Measurements from ENCODE around the gene RFPL1.

The RFPL1 gene

DNA sequence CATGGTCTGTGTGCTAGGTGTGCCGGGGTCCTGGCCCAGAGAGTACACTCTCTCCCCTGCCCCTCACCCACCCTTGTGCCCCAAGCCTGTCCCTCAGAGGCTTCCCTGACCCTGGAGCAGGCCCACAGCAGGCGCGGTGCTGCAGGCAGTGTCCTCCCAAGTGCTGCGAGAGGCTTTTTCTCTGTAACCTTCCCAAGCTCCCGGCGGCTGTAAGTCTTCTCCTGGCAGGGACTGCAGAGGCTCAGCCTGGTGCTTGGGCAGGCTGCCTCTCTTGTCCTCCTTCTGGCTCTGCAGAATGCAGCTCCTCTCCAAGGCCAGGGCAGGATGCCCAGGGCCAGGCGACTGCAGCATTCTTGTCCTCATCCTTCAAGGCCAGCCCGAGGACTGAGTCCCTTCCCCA is 15.9 kb downstream of the RFPL1 start:
- DNase-seq = no peak
- Mint-ChIP-seq H3K36me3 (ENCODE audit: low read depth) (no peaks in the 10 kb centered on the region), H3K4me3 (no peak overlapping the region), H3K27me3 (no peaks in the 10 kb centered on the region), H3K9me3 (no peaks in the 10 kb centered on the region), H3K27ac (no peak overlapping the region), H3K4me1 (no peaks in the 10 kb centered on the region)
- no peak for ATAC-seq

DNA sequence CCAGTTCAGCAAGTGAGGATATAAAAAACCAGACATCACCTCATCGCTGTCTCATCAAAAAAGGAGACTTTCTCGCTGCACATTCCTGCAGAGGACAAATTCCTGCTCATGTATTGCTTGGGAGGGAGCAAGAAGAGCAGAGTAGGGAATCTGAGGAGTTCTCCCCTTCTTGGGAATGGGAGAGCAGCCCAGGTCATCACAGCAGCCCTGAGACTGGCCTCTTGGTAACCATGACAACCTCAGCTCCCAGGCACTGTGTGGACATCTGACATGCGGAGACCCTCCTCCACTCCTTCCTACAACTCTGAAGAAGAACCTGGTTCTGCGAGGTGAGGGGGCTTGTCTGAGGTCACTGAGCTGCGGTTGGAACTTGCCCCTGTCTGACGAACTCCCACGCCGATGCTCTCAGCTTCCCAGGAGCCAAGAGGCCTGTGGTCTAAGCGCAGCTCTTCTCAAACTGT is 17.9 kb downstream of the RFPL1 start:
- Mint-ChIP-seq H3K36me3 (ENCODE audit: low read depth) (no peaks in the 10 kb centered on the region), H3K27me3 (no peaks in the 10 kb centered on the region), H3K9me3 (no peaks in the 10 kb centered on the region), H3K27ac (no peak overlapping the region), H3K4me1 (no peaks in the 10 kb centered on the region), H3K4me3 (no peak overlapping the region)
- DNase-seq (no peak), ATAC-seq (no peak)

DNA sequence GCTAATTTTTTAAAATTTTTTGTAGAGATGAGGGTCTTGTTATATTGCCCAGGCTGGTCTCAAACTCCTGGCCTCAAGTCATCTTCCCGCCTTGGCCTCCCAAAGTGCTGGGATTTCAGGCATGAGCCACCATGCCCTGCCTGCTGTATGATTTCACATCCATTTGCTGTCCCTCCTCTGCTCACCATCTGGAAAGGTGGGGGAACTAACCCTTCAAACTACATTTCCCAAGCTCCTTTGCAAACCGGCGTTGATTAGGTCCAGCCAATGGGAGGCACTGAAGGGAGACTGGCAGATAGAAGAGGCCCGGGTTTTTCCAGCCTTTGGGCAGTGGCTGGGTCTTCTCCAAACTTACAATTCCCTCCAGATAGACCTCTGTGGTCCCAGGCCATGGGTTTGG is 19.3 kb downstream of the RFPL1 start:
- ATAC-seq (peak; percentile 54), DNase-seq (peak; percentile 21)
- H3K9me3 Mint-ChIP-seq = no peaks in the 10 kb centered on the region
- H3K4me3 Mint-ChIP-seq = no peak overlapping the region
- H3K36me3 Mint-ChIP-seq (ENCODE audit: low read depth) = no peaks in the 10 kb centered on the region
- H3K4me1 Mint-ChIP-seq = no peaks in the 10 kb centered on the region
- H3K27ac Mint-ChIP-seq = no peak overlapping the region
- H3K27me3 Mint-ChIP-seq = no peaks in the 10 kb centered on the region

DNA sequence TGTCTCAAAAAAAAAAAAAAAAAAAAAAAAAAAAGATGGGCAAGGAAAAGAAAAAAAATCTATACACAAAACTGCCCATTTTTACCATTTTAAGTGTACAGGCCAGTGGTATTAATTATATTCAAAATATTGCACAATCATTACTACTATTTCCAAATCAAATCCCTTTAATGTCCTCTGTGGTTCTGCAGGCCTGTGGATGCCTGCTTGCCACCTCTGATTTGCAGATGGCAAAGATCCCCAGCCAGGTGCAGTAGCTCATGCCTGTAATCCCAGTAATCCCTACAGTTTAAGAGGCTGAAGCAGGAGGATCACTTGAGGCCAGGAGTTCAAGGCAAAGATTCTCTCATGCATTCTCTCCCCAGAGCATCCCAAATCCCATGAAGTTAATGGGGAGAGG is 20.2 kb downstream of the RFPL1 start:
- no peak overlapping the region for H3K27ac Mint-ChIP-seq
- ATAC-seq (no peak), DNase-seq (no peak)
- H3K9me3 Mint-ChIP-seq = no peaks in the 10 kb centered on the region
- no peaks in the 10 kb centered on the region for H3K27me3 Mint-ChIP-seq
- no peaks in the 10 kb centered on the region for H3K36me3 Mint-ChIP-seq (ENCODE audit: low read depth)
- H3K4me1 Mint-ChIP-seq = no peaks in the 10 kb centered on the region
- no peak overlapping the region for H3K4me3 Mint-ChIP-seq

DNA sequence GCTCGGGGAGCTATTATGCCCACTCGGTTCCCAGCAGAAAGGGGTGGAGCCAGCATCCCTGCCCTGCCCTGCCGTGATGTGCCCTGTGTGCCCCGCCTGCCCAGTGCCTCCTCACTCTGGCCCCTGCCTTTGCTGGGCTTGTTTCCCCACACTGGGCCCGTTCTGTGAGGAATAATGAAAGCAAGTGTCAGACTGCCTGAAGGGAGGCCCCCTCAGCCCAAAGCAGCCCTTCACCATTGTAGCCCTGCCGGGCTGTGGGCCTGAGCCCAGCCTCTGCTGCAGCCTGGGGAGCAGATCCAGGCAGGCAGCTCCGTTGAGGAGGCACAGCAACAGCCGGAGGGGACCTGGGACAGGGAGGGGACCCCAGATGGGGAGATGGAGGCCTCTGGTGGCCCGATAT is 21.4 kb downstream of the RFPL1 start:
- H3K27me3 Mint-ChIP-seq = no peaks in the 10 kb centered on the region
- no peaks in the 10 kb centered on the region for H3K36me3 Mint-ChIP-seq (ENCODE audit: low read depth)
- no peak for DNase-seq
- ATAC-seq = no peak
- H3K9me3 Mint-ChIP-seq = no peaks in the 10 kb centered on the region
- H3K27ac Mint-ChIP-seq = no peak overlapping the region
- H3K4me1 Mint-ChIP-seq = no peaks in the 10 kb centered on the region
- H3K4me3 Mint-ChIP-seq = no peak overlapping the region

DNA sequence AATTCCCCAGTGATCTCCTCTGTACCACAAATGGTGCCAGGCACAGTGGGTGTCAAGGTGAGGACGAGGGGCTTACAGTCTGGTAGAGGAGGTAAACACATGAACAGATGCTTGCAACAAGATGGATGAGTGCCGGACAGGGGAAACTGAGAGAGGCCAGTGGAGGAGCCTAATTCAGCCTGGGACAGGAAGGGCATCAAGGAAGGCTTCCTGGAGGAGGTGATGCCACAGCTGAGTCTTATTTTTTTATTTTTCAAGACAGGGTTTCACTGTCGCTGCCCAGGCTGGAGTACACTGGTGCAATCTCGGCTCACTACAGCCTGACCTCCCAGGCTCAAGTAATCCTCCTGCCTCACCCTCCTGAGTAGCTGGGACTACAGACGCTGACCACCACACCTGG is 22.9 kb downstream of the RFPL1 start:
- H3K4me3 Mint-ChIP-seq = no peak overlapping the region
- H3K4me1 Mint-ChIP-seq = no peaks in the 10 kb centered on the region

DNA sequence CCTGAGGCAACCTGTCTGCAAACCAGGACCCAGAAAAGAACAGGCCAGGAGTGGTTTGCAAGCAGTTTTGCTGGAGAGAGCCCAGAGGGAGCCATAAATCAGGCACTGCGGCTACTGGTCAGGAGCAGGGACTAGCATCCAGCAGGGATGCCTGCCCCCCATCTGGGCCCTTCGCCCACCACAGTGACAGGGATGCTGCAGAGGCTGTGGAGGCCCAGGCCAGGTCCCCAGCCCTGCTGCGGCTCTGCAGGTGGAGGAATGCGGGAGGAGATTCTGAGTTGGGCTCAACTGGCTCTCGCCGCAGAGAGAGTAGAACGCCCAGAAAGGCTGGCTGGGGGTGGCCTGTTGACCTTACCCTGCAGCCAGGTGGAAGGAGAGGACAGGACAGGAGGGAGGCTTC is 25.2 kb downstream of the RFPL1 start:
- no peak for DNase-seq
- H3K9me3 Mint-ChIP-seq = no peaks in the 10 kb centered on the region

More for the DNA sequence above, 22.9 kb downstream of the RFPL1 start:
- no peaks in the 10 kb centered on the region for H3K9me3 Mint-ChIP-seq
- DNase-seq (no peak), ATAC-seq (no peak)
- no peak overlapping the region for H3K27ac Mint-ChIP-seq
- H3K36me3 Mint-ChIP-seq (ENCODE audit: low read depth) = no peaks in the 10 kb centered on the region
- no peaks in the 10 kb centered on the region for H3K27me3 Mint-ChIP-seq

DNA sequence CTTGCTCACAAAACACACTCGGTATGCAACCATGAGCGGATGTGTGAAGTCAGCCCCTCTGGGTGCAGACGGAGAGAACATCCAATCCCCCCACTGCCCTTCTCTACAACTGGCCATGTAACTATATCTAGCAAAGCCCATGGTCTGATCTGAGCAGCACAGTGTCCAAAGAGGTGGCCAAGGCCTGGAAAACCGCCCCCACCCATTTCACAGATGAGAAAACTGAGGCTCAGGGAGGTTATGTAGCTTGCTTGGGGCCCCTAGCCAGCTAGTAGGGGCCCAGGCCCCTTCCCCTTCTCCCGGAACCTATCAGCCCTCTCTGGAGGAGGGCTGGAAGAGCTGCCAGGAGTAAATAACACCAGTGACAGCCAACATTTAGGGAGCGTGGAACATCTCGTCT is 26.2 kb downstream of the RFPL1 start:
- Mint-ChIP-seq H3K9me3 (no peaks in the 10 kb centered on the region), H3K36me3 (ENCODE audit: low read depth) (no peaks in the 10 kb centered on the region), H3K4me1 (no peaks in the 10 kb centered on the region), H3K27ac (no peak overlapping the region), H3K27me3 (peaks cover 3% of the 10 kb centered on the region), H3K4me3 (no peak overlapping the region)
- DNase-seq (no peak), ATAC-seq (no peak)

More for the DNA sequence above, 25.2 kb downstream of the RFPL1 start:
- Mint-ChIP-seq H3K27ac (no peak overlapping the region), H3K36me3 (ENCODE audit: low read depth) (no peaks in the 10 kb centered on the region), H3K4me1 (no peaks in the 10 kb centered on the region), H3K4me3 (no peak overlapping the region), H3K27me3 (no peaks in the 10 kb centered on the region)
- no peak for ATAC-seq

DNA sequence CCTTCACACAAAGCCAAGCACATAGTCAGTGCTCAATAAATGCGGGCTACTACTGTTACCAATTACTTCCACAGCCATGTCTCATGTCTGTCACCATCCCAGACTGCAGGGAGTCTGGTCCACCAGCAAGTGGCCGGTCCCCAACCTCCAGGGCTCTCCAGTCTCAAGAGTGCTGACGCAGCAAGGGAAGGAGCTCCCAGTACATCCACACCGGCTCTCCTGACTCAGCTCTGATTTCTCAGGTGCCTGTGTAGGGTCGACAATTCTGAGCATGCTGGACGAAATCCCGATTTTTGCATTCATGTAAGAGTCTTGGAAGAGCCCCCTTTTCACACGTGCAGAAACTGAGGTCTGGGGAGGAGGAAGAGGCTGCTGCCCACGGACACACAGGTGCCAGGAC is 31.4 kb downstream of the RFPL1 start:
- no peak for DNase-seq
- Mint-ChIP-seq H3K4me1 (no peaks in the 10 kb centered on the region), H3K9me3 (no peaks in the 10 kb centered on the region), H3K27me3 (peaks cover 20% of the 10 kb centered on the region), H3K27ac (no peak overlapping the region), H3K36me3 (ENCODE audit: low read depth) (no peaks in the 10 kb centered on the region), H3K4me3 (peak overlapping the region; percentile 42)
- no peak for ATAC-seq

DNA sequence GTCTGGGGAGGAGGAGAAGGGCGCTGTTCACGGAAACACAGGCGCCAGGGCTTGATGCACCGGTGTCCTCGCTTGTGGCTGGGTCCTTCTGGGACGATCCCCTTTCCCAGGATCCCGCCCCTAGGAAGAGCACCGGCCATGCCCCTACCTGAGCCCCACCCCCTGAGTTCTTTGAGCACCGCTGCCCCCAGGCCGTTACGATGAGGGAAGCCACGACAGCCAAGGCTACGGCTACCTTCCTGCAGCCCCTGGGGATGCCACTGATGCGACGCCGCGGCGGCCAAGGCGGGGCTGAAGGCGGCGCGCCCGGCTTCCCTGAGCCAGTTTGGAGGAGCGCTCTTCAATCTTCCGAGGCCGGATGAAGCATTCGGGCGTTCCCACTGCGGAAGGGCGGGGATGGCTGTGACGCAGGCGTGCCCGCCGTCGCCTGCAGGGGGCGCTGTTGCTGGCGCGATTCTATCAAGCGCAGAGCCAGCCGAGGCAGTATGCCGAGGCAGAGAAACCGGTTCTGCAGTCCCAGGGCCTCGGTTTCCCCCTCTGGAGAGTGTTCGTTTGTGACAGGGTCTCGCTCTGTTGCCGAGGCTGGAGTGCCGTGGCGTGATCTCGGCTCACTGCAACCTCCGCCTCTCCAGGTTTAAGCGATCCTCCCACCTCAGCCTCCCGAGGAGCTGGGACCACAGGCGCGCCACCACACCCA is 31.9 kb downstream of the RFPL1 start:
- DNase-seq (peak; percentile 88), ATAC-seq (peak; percentile 85)
- no peak overlapping the region for H3K27ac Mint-ChIP-seq
- no peaks in the 10 kb centered on the region for H3K36me3 Mint-ChIP-seq (ENCODE audit: low read depth)
- H3K4me1 Mint-ChIP-seq = no peaks in the 10 kb centered on the region
- H3K27me3 Mint-ChIP-seq = peaks cover 20% of the 10 kb centered on the region
- H3K4me3 Mint-ChIP-seq = peak overlapping the region; percentile 60
- H3K9me3 Mint-ChIP-seq = no peaks in the 10 kb centered on the region

DNA sequence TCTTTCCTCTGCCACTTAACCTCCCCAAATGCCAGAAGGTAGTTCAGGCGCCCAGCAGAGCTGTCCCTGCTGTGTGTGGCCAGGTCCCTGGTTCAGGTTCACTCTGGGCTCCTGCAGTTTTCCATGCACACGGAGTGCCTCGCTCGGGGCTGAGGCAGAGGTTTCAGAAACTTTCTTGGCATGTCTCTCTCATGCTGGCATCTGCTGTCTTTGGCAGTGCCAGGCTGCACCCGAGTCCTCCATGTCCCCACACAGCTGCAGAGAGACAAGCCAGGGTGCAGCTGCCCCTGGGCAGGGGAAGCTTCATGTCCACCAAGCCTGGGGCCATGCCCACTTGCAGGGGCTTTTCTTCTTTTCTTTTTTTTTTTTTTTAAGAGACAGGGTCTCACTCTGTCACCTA is 34.6 kb downstream of the RFPL1 start:
- Mint-ChIP-seq H3K4me1 (no peaks in the 10 kb centered on the region), H3K27ac (no peak overlapping the region), H3K36me3 (ENCODE audit: low read depth) (no peaks in the 10 kb centered on the region), H3K4me3 (no peak overlapping the region), H3K9me3 (no peaks in the 10 kb centered on the region), H3K27me3 (peaks cover 37% of the 10 kb centered on the region)
- ATAC-seq (no peak), DNase-seq (no peak)

DNA sequence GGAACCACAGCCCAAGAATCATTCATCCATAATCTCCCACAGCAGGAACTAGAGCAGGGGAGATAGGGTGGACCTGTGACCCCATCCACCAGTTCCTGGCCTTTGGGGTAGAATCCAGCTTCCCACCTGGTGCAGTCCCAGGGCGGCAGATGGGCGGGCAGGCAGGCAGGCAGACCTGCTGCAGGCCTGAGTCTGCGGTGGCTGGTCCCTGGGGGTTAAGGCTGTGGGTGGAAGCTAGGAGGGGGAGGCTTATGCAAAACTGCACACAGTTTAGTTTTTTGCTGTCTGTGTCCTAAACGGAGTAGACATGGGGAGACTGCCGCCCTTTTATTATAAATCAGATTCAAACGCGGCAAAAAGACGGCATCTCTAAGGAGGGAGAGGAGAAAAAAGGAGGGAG is 37.2 kb downstream of the RFPL1 start:
- DNase-seq (no peak), ATAC-seq (no peak)
- no peaks in the 10 kb centered on the region for H3K9me3 Mint-ChIP-seq
- H3K36me3 Mint-ChIP-seq (ENCODE audit: low read depth) = no peaks in the 10 kb centered on the region
- no peak overlapping the region for H3K27ac Mint-ChIP-seq
- no peak overlapping the region for H3K4me3 Mint-ChIP-seq
- H3K4me1 Mint-ChIP-seq = peaks cover 3% of the 10 kb centered on the region
- peaks cover 49% of the 10 kb centered on the region for H3K27me3 Mint-ChIP-seq

DNA sequence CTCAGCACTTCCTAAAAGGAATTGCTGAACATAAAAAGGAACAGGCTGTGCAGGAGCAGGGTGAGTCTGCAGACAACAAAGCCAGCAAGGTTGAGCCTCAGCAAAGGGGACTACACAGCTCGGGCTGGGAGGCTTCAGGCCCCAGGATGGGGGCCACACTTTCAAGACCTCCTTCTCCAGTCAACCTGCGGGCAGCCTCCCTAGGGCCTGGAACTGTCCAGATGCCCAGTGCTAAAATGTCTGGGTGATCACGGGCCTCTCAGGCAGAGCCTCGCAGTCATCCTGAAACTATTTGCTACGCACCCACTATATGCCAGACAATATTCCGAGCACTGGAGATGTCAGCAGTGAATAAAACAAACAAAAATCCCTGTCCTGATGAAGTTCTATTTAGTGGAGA is 37.7 kb downstream of the RFPL1 start:
- ATAC-seq = no peak
- DNase-seq = no peak
- Mint-ChIP-seq H3K27me3 (peaks cover 45% of the 10 kb centered on the region), H3K9me3 (no peaks in the 10 kb centered on the region), H3K27ac (no peak overlapping the region), H3K4me1 (peaks cover 4% of the 10 kb centered on the region), H3K4me3 (no peak overlapping the region), H3K36me3 (ENCODE audit: low read depth) (no peaks in the 10 kb centered on the region)

DNA sequence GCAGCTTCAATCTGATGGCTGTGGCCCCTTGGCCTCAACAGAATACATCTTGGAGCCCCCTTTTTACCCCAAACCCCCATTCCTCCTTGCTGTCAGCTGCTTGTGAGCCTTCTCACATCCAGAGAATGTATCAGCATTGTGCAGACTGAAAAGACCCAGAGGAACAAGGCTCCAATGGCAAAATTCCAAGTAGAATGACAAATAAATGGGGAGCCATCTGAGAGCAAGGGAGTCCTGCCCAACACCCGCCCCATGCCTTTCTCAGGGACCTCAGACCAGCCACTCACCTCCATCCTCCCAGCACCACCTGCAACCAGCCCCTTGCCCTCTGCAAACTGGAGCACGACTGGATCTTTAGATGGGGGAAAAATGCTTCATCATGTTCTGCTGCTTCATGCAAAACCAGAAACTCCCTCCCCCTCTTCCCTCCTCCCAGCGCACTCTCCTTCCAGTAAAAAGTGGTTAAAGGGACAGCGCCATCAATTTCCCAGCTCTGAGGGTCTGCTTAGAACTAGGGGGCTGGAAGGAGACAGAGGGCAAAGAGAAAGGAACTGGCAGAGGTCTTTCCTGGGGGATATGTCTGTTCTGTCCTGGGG is 39.4 kb downstream of the RFPL1 start:
- no peaks in the 10 kb centered on the region for H3K36me3 Mint-ChIP-seq (ENCODE audit: low read depth)
- ATAC-seq = no peak
- peaks cover 10% of the 10 kb centered on the region for H3K4me1 Mint-ChIP-seq
- no peak overlapping the region for H3K27ac Mint-ChIP-seq
- peaks cover 50% of the 10 kb centered on the region for H3K27me3 Mint-ChIP-seq
- H3K9me3 Mint-ChIP-seq = no peaks in the 10 kb centered on the region
- H3K4me3 Mint-ChIP-seq = no peak overlapping the region
- no peak for DNase-seq

DNA sequence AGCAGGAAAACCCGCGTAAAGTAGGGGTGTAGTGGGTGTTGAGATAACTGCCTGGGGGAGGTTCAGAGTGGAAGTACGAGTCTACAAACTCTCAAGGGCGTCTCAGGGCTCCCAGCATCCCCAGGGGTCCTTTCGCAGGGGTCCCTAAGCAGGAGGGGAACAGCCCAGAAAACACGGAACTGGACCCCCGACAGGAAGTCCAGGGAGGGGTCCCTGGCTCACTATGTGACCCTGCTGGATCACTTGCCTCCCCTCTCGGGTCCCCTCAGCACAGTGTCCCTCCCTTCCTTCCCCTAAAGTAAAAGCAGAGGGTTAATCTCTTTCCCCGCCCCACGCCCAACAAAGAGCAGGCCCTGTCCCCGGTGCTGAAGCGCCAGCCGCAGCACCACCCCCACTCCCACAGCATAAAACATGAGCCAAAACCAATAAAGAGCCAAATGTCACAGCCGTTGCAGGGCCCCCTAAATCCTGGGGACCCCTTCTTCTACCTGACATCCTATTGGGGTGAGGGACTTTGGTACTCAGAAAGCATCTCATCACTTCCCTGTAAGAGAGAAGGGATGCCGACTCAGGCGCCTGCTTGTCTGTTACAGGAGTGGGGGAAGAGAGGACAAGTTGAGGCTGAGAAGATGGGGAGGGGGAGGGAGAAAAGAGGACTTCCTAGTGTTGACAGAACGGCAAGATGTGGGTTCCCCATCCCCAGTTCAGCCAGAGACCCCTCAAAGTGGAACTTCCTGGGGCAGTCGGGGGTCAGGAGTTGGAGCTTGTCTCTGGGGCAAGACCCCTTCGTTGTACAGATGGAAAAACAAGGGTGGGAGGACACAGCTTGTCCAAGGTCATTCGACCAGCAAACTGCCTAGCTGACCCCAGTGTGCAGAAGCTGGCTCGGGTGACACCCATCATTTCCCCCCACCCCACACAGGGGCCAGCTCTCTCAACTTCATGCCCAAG is 40.2 kb downstream of the RFPL1 start:
- H3K4me3 Mint-ChIP-seq = no peak overlapping the region
- H3K4me1 Mint-ChIP-seq = peaks cover 10% of the 10 kb centered on the region
- H3K9me3 Mint-ChIP-seq = no peaks in the 10 kb centered on the region
- DNase-seq (peak; percentile 25), ATAC-seq (no peak)
- no peak overlapping the region for H3K27ac Mint-ChIP-seq
- H3K27me3 Mint-ChIP-seq = peaks cover 50% of the 10 kb centered on the region
- H3K36me3 Mint-ChIP-seq (ENCODE audit: low read depth) = no peaks in the 10 kb centered on the region

All from activated naive CD8-positive, alpha-beta T cell treated with anti-CD3 and anti-CD28 coated beads, Interleukin-2, amount 50 U/mL, for 24 hours (primary cell).